GM06990 (cell line): ENCODE data around the gene JPH3.

Experiments used
- DNase-seq: peaks from one replicate; pipeline ENCODE4 v3.0.0-alpha.2; 2011; ENCODE audit not compliant: insufficient read length; ENCODE audit errors: extremely low read depth
- H3K27me3 ChIP-seq: replicated peaks from 2 replicates; pipeline ENCODE4 v1.6.0; 2011; ENCODE audit warnings: low read length; ENCODE audit not compliant: control insufficient read depth, insufficient read depth
- H3K36me3 ChIP-seq: 2 replicates; pipeline ENCODE4 v1.5.1; 2011; ENCODE audit warnings: low read length; ENCODE audit not compliant: control insufficient read depth, insufficient read depth
- H3K4me3 ChIP-seq: replicated peaks from 2 replicates; pipeline ENCODE4 v1.5.1; 2011; ENCODE audit warnings: low read depth, mild to moderate bottlenecking, control low read depth, low read length
- TF ChIP-seq, protein P1 (sequence below): IDR thresholded peaks from 2 replicates; pipeline ENCODE4 v1.5.1; 2011; ENCODE audit warnings: low read length, control low read depth, mild to moderate bottlenecking, inconsistent platforms; ENCODE audit not compliant: insufficient read depth, poor library complexity, severe bottlenecking

The JPH3 gene

DNA sequence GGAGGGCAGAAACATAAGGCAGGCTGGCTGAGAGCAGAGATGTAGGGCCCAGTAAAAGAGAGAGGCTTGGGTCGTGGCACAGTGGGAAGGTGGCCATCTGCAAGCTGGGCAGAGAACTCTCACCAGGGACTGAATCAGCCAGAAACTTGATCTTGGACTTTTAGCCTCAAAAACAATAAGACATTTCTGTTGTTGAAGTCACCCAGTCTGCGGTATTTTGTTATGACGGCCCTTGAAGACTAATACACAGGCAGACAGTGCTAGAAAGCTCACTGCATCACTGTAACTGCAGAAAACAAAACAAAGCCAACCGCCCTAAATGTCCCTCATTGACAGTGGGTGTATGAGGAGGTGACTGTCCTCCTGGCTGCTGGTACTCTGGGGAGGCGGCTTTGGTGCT, 3.9 kb upstream of the JPH3 start:
- Histone ChIP-seq H3K36me3 (no peaks in the 10 kb centered on the region), H3K27me3 (no peaks in the 10 kb centered on the region; the same call in none of the 2 replicates), H3K4me3 (no peak overlapping the region)
- DNase-seq = no peak
- TF ChIP-seq, protein P1, sequence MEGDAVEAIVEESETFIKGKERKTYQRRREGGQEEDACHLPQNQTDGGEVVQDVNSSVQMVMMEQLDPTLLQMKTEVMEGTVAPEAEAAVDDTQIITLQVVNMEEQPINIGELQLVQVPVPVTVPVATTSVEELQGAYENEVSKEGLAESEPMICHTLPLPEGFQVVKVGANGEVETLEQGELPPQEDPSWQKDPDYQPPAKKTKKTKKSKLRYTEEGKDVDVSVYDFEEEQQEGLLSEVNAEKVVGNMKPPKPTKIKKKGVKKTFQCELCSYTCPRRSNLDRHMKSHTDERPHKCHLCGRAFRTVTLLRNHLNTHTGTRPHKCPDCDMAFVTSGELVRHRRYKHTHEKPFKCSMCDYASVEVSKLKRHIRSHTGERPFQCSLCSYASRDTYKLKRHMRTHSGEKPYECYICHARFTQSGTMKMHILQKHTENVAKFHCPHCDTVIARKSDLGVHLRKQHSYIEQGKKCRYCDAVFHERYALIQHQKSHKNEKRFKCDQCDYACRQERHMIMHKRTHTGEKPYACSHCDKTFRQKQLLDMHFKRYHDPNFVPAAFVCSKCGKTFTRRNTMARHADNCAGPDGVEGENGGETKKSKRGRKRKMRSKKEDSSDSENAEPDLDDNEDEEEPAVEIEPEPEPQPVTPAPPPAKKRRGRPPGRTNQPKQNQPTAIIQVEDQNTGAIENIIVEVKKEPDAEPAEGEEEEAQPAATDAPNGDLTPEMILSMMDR = no peak

DNA sequence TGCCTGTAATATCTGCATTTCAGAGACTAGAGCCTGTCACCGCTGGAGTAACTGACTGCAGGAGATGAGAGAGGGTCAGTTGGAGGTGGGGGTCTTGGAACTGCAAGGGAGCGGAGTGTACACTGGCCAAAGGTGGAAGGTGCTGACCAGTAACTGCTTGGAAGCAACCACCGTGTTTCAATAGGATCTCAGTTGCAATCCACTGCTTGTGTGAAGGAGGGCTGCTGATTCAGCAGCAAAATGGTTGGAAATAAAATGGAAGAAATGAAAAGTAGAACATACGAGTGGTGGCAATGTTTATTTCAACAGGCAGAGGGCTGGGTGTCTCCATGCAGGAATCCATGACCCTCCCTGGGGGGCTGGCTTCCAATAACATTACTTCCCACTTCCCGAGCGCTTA, 2.1 kb upstream of the JPH3 start:
- H3K36me3 ChIP-seq = no peaks in the 10 kb centered on the region
- TF ChIP-seq, protein P1 = no peak
- no peaks in the 10 kb centered on the region; the same call in none of the 2 replicates for H3K27me3 ChIP-seq
- H3K4me3 ChIP-seq = no peak overlapping the region
- no peak for DNase-seq

DNA sequence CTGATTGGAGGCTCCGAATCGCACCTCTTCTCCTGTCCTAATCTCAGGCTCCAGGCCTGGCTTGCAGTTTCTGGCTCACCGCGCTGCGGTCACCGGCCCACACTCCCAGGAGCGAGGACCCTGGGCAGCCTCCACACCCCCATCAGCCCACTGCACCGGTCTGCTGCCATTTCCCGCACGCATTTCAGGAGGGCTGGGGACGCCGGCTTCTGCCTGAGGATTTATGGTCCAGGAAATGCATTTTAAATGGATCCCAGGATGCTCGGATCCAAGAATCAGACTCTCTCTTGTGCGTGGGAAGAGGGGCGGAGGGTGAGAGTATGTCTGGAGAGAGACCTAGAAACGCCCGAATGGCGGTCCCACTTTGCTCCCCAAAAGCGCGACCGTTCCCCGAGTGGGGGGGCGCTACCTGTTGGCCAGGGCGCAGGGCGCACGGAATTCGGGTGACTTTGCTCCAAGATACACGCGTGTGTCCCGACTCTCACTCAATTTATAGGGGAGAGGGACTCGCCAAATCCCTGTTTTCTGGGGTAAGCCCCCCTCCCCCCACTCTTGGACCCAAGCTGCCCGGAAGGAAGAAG, 817 bp upstream of the JPH3 start:
- Histone ChIP-seq H3K4me3 (no peak overlapping the region), H3K27me3 (peaks cover 1% of the 10 kb centered on the region), H3K36me3 (no peaks in the 10 kb centered on the region)
- no peak for DNase-seq
- TF ChIP-seq, protein P1 = no peak

DNA sequence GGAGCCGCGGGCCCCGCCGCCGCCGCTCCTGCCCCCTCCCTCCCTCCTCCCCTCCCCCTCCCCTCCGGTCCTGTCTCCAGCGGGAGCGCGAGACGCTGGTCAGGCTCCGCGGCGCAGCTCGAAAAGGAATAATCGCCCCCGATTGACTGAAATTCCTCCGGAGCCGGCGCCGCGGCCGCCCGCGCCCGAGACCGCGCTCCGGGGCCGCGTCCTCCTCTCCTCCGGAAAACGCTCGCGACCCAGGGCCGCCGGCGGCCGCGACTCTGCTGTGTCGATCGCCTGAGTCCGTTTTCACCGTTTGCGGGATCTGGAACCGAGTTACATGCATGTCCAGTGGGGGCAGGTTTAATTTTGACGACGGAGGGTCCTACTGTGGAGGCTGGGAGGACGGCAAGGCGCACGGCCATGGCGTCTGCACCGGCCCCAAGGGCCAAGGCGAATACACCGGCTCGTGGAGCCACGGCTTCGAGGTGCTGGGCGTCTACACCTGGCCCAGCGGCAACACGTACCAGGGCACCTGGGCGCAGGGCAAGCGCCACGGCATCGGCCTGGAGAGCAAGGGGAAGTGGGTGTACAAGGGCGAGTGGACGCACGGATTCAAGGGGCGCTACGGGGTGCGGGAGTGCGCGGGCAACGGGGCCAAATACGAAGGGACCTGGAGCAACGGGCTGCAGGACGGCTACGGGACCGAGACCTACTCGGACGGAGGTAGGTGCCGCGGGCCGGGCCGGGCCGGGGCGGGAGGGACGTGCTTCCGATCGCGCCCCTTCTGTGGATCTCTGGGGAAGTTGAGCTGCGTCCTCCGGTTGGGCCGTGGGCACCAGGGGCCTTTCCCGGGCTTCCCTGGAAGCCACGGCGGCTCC, 744 bp downstream of the JPH3 start:
- no peaks in the 10 kb centered on the region for H3K36me3 ChIP-seq
- TF ChIP-seq, protein P1 = no peak
- peaks cover 1% of the 10 kb centered on the region for H3K27me3 ChIP-seq
- no peak overlapping the region for H3K4me3 ChIP-seq
- DNase-seq = no peak

DNA sequence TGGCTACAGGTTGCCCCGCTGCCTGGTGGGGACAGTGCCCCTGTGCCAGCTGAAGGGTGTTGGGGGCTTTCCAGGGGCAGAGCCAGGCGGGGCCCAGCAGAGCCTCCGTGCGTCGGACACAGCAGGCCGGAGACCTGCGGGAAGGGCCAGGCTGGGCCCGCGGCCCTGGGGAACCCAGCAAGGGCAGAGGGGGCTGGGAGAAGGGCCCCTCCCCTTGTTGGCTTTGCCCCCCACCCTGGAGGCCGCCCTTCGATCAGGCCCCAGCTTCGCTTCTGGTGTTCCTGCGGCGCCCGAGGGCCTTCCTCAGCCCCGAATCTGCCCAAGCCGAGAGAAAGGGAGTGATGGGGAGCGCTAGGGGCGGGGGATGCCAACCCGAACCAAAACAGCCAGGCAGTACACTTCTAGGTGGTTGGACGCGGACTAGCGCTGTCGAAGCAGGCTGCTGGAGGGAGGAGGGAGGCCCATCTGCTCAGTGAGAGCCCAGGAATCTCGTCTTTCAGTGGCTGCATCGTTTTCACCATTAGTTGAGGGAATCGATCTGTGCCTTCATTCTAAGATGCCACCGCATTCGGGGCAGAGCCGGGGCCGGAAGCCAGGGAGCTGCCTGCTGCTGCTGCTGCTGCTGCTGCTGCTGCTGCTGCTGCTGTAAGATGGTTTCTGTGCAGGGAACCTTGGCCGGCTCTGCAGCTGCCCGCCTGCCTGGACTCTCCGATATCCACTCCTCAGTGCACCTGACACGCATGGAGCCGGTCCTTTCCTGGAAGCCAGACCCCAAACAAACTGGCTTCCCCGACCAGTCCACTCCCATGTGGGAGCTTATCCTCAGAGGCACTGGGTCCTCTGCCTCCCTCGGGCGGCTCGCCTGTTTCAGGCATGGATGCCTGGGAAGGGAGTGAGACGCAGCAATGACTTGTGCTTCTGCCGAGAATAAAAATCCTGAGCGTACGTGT, 1.7 kb downstream of the JPH3 start:
- TF ChIP-seq, protein P1 = no peak
- Histone ChIP-seq H3K36me3 (no peaks in the 10 kb centered on the region), H3K27me3 (peaks cover 1% of the 10 kb centered on the region), H3K4me3 (no peak overlapping the region)
- DNase-seq = no peak
